Retinal pigment epithelial cell (primary cell): ENCODE measurements around the gene FAM20B.

Experiments
- DNase-seq: peaks from one replicate; pipeline ENCODE4 v3.0.0-alpha.2; 2010; ENCODE audit warnings: low read depth
- H3K4me3 ChIP-seq: 2 replicates; pipeline ENCODE4 v1.5.1; 2011; ENCODE audit warnings: mild to moderate bottlenecking, low read length, control low read depth, moderate library complexity
- CTCF ChIP-seq: conservative IDR thresholded peaks from 2 replicates; pipeline ENCODE4 v1.5.1; 2011; ENCODE audit warnings: low read depth, low read length, control low read depth, inconsistent platforms

FAM20B gene

GRCh38 chr1:179077396-179077795, 51.7 kb downstream of the FAM20B start:
- no peak overlapping the region for H3K4me3 ChIP-seq
- DNase-seq: no peak
- TF ChIP-seq CTCF: no peak

DNA sequence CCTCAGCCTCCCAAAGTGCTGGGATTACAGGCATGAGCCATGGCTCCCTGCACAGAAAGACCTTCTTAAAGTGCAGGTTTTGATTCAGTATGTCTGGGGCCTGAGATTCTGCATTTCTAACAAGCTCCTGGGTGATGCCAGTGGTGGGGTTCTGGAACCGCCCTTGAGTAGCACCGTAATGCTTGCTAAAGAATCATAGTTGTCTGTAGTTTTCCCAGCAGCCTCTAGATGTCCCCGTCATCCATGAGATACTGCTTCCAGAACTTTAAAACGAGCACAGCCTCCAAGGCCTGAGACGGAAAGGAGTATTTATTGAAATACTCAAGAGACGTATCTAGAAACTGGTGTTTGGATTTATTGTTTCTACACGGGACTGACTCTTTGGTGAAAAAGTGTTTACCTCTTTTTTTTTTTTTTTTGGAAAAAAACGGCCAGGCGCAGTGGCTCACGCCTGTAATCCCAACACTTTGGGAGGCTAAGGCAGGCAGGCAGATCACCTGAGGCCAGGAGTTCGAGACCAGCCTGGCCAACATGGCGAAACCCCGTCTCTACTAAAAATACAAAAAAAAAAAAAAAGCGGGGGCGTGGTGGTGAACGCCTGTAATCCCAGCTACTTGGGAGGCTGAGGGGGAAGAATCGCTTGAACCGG, 53.5 kb downstream of the FAM20B start:
- no peak overlapping the region for H3K4me3 ChIP-seq
- no peak for DNase-seq
- TF ChIP-seq CTCF: peak; percentile 72

- H3K4me3 ChIP-seq: peak overlapping the region; percentile 66
- DNase-seq: no peak
- no peak for TF ChIP-seq CTCF
Observed at GRCh38 chr1:179080866-179081686, 55.4 kb downstream of the FAM20B start.

DNA sequence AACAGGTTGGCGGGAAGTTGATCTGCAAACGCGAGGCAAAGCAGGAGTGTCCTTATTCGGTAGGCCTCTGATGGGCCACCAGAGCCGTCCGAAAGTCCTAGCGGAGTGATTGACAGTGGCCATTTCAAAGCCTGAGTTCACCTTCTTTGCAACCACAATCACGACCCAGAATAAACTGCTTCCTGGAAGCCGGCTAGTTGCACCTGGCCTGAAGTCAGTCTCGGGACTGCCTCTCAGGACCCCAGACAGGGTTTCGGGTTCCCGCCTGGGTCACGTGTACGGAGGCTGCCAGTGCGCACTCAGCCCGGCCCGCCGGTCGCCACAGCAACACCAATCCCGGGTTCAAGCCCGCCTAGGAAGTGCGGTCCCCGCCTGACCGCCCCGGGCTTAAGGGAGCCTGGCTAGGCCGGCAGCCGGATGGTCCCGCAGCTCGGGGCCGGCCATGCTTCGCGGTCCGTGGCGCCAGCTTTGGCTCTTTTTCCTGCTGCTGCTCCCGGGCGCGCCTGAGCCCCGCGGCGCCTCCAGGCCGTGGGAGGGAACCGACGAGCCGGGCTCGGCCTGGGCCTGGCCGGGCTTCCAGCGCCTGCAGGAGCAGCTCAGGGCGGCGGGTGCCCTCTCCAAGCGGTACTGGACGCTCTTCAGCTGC, 56.1 kb downstream of the FAM20B start, which contains the start of gene TOR3A:
TOR3A (plus strand) TSS at position 384 of the 646 bp plus-strand sequence; CDS start at position 443, 59 bp downstream.
- no peak for TF ChIP-seq CTCF
- peak; percentile 74 for DNase-seq
- peak within 1 kb of the TSS; percentile 66 for H3K4me3 ChIP-seq

GRCh38 chr1:179082333-179082998, 56.8 kb downstream of the FAM20B start:
- no peak for TF ChIP-seq CTCF
- H3K4me3 ChIP-seq: peak overlapping the region; percentile 66
- no peak for DNase-seq

- no peak for TF ChIP-seq CTCF
- DNase-seq: no peak
- peak overlapping the region; percentile 66 for H3K4me3 ChIP-seq
Observed at GRCh38 chr1:179082999-179083335, 57.3 kb downstream of the FAM20B start.
